ENCODE data around the gene SAV1.

DNA sequence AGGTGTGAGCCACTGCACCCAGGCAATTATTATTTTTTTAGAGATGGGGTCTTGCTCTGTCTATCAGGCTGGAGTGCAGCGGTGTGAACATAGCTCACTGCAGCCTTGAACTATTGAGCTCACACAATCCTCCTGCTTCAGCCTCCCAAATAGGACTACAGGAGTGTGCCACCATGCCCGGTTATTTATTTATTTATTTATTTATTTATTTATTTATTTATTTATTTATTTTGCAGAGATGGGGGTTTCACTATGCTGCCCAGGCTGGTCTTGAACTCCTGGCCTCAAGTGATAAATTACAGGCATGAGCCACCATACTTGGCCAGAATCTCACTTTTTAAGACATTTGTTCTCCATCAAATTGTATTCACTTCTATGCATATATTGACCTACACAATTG, 51.8 kb downstream of the SAV1 start:
- TF ChIP-seq, protein P1, sequence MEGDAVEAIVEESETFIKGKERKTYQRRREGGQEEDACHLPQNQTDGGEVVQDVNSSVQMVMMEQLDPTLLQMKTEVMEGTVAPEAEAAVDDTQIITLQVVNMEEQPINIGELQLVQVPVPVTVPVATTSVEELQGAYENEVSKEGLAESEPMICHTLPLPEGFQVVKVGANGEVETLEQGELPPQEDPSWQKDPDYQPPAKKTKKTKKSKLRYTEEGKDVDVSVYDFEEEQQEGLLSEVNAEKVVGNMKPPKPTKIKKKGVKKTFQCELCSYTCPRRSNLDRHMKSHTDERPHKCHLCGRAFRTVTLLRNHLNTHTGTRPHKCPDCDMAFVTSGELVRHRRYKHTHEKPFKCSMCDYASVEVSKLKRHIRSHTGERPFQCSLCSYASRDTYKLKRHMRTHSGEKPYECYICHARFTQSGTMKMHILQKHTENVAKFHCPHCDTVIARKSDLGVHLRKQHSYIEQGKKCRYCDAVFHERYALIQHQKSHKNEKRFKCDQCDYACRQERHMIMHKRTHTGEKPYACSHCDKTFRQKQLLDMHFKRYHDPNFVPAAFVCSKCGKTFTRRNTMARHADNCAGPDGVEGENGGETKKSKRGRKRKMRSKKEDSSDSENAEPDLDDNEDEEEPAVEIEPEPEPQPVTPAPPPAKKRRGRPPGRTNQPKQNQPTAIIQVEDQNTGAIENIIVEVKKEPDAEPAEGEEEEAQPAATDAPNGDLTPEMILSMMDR (IDR thresholded peaks at IDR 0.05) = no peak
- TF ChIP-seq MXI1 (IDR thresholded peaks at IDR 0.05; ENCODE audit: low read depth, low read length) (no peak), FOSL2 (IDR thresholded peaks at IDR 0.05; ENCODE audit: borderline replicate concordance, low read depth) (no peak), RXRA (IDR thresholded peaks at IDR 0.05; ENCODE audit: borderline replicate concordance, low read depth) (no peak), POLR2AphosphoS5 (IDR thresholded peaks at IDR 0.05; ENCODE audit: low read depth, low read length) (no peak), CHD2 (IDR thresholded peaks at IDR 0.05; ENCODE audit: low read length, partially characterized antibody) (no peak), NRF1 (IDR thresholded peaks at IDR 0.05; ENCODE audit: low read depth, low read length) (no peak), RAD21 (IDR thresholded peaks at IDR 0.05; ENCODE audit: low read length) (no peak), JUND (IDR thresholded peaks at IDR 0.05) (no peak), GABPA (IDR thresholded peaks at IDR 0.05; ENCODE audit: low read depth) (no peak), EP300 (IDR thresholded peaks at IDR 0.05; ENCODE audit: borderline replicate concordance in 1 of 2, low read depth in 1 of 2, low read length in 1 of 2) (no peak), EZH2phosphoT487 (IDR thresholded peaks at IDR 0.05; ENCODE audit: borderline replicate concordance, low read depth) (no peak)
- TF ChIP-seq, protein P2, sequence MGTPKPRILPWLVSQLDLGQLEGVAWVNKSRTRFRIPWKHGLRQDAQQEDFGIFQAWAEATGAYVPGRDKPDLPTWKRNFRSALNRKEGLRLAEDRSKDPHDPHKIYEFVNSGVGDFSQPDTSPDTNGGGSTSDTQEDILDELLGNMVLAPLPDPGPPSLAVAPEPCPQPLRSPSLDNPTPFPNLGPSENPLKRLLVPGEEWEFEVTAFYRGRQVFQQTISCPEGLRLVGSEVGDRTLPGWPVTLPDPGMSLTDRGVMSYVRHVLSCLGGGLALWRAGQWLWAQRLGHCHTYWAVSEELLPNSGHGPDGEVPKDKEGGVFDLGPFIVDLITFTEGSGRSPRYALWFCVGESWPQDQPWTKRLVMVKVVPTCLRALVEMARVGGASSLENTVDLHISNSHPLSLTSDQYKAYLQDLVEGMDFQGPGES (IDR thresholded peaks at IDR 0.05; ENCODE audit: low read depth, low read length) = no peak
- TF ChIP-seq, protein P3, sequence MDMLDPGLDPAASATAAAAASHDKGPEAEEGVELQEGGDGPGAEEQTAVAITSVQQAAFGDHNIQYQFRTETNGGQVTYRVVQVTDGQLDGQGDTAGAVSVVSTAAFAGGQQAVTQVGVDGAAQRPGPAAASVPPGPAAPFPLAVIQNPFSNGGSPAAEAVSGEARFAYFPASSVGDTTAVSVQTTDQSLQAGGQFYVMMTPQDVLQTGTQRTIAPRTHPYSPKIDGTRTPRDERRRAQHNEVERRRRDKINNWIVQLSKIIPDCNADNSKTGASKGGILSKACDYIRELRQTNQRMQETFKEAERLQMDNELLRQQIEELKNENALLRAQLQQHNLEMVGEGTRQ (IDR thresholded peaks at IDR 0.05; ENCODE audit: borderline replicate concordance, low read depth, low read length) = no peak

All from SK-N-SH (cell line).